BE2C (cell line): ENCODE results near the gene AKR1C2.
"Not testable (repeated sequence)": the region's sequence is repeated elsewhere in the genome, so short reads cannot be mapped to it uniquely, and the experiment has no call there.

Experiments used
- DNase-seq: peaks from one replicate; pipeline ENCODE4 v3.0.0-alpha.2; 2020
- H3K27me3 ChIP-seq: fragments of 250-450 bp; sonication (Bioruptor Pico); 2 replicates; pipeline ENCODE4 v1.5.1; 2020; ENCODE audit warnings: mild to moderate bottlenecking
- H3K36me3 ChIP-seq: fragments of 250-450 bp; sonication (Bioruptor Pico); 2 replicates; pipeline ENCODE4 v1.5.1; 2020; ENCODE audit warnings: mild to moderate bottlenecking
- H3K4me1 ChIP-seq: fragments of 250-450 bp; sonication (Bioruptor Pico); 2 replicates; pipeline ENCODE4 v1.5.1; 2020
- H3K4me3 ChIP-seq: 2 replicates; pipeline ENCODE4 v1.5.1; 2011; ENCODE audit warnings: low read depth, low read length
- H3K9me3 ChIP-seq: fragments of 250-450 bp; sonication (Bioruptor Pico); 2 replicates; pipeline ENCODE4 v1.5.1; 2020
- CTCF ChIP-seq: IDR thresholded peaks from 2 replicates; pipeline ENCODE4 v1.5.1; 2012; ENCODE audit warnings: mild to moderate bottlenecking, low read depth, low read length

AKR1C2 gene

GRCh38 chr10:5036511-5036910 is 32.9 kb upstream of the AKR1C2 start:
- no peaks in the 10 kb centered on the region for H3K4me1 ChIP-seq
- no peak for DNase-seq

GRCh38 chr10:5035356-5035755 is 31.7 kb upstream of the AKR1C2 start:
- TF ChIP-seq CTCF, result no peak
- DNase-seq, result no peak
- H3K9me3 ChIP-seq, result no peaks in the 10 kb centered on the region

More at GRCh38 chr10:5036511-5036910, 32.9 kb upstream of the AKR1C2 start:
- Histone ChIP-seq H3K4me3 (no peak overlapping the region), H3K27me3 (no peaks in the 10 kb centered on the region), H3K36me3 (no peaks in the 10 kb centered on the region), H3K9me3 (no peaks in the 10 kb centered on the region)
- no peak for TF ChIP-seq CTCF

GRCh38 chr10:5034588-5034987 is 30.9 kb upstream of the AKR1C2 start:
- Histone ChIP-seq H3K4me1 (no peaks in the 10 kb centered on the region), H3K27me3 (no peaks in the 10 kb centered on the region), H3K4me3 (no peak overlapping the region), H3K36me3 (no peaks in the 10 kb centered on the region), H3K9me3 (no peaks in the 10 kb centered on the region)
- TF ChIP-seq CTCF, result no peak
- no peak for DNase-seq

More at GRCh38 chr10:5035356-5035755, 31.7 kb upstream of the AKR1C2 start:
- H3K4me1 ChIP-seq, result no peaks in the 10 kb centered on the region
- no peak overlapping the region for H3K4me3 ChIP-seq
- no peaks in the 10 kb centered on the region for H3K36me3 ChIP-seq
- no peaks in the 10 kb centered on the region for H3K27me3 ChIP-seq

GRCh38 chr10:5033061-5033778 is 29.6 kb upstream of the AKR1C2 start:
- H3K27me3 ChIP-seq, result no peaks in the 10 kb centered on the region
- no peak for DNase-seq
- no peaks in the 10 kb centered on the region for H3K9me3 ChIP-seq
- no peak for TF ChIP-seq CTCF
- no peaks in the 10 kb centered on the region for H3K4me1 ChIP-seq
- H3K4me3 ChIP-seq, result no peak overlapping the region
- no peaks in the 10 kb centered on the region for H3K36me3 ChIP-seq

- H3K4me3 ChIP-seq, H3K9me3 ChIP-seq, DNase-seq, H3K27me3 ChIP-seq, H3K4me1 ChIP-seq, H3K36me3 ChIP-seq: not testable (repeated sequence)
Measured at GRCh38 chr10:5032444-5032843, 28.8 kb upstream of the AKR1C2 start.

GRCh38 chr10:5031588-5031987 is 27.9 kb upstream of the AKR1C2 start:
- DNase-seq, H3K4me1 ChIP-seq, H3K36me3 ChIP-seq, H3K4me3 ChIP-seq, H3K9me3 ChIP-seq, H3K27me3 ChIP-seq: not testable (repeated sequence)

- H3K4me3 ChIP-seq, result no peak overlapping the region
- no peaks in the 10 kb centered on the region for H3K27me3 ChIP-seq
- H3K36me3 ChIP-seq, result no peaks in the 10 kb centered on the region
- no peaks in the 10 kb centered on the region for H3K9me3 ChIP-seq
- H3K4me1 ChIP-seq, result no peaks in the 10 kb centered on the region
- DNase-seq, result no peak
- TF ChIP-seq CTCF, result no peak
Measured at GRCh38 chr10:5030989-5031388, 27.3 kb upstream of the AKR1C2 start.

GRCh38 chr10:5025461-5025881 is 21.8 kb upstream of the AKR1C2 start:
- H3K27me3 ChIP-seq, H3K36me3 ChIP-seq, H3K9me3 ChIP-seq, H3K4me3 ChIP-seq, H3K4me1 ChIP-seq: not testable (repeated sequence)
- DNase-seq, result peak; percentile 6
